CD14-positive monocyte (primary cell): Measurements from ENCODE around the gene ERC1. TPM values are rescaled to one million over a fixed set of nuclear protein-coding genes. Genes with fewer than 3 reads are reported as not detected.
A peak's percentile ranks its signal among the peaks of the same experiment; 100 is the strongest.

Experiments
- DNase-seq, 3 donors: peaks; one replicate each; pipeline ENCODE4 v3.0.0-alpha.2; 2011 to 2022
- H2AFZ ChIP-seq: 2 replicates; pipeline ENCODE4 v1.6.0; 2012; ENCODE audit warnings: mild to moderate bottlenecking, low read depth, low read length, inconsistent platforms; ENCODE audit not compliant: insufficient read depth, poor library complexity, severe bottlenecking
- H3K27ac ChIP-seq, 2 donors: 1 replicate in 1 of 2; 2 replicates in 1 of 2; pipeline ENCODE4 v1.5.1; 2012 to 2013; ENCODE audit warnings: low read length in 2 of 2, control low read depth in 1 of 2, inconsistent platforms in 1 of 2, low read depth in 1 of 2, mild to moderate bottlenecking in 1 of 2
- H3K27me3 ChIP-seq, 2 donors: one replicate each; pipeline versions ENCODE4 v1.6.0 to v1.6.1; 2011 to 2013; ENCODE audit warnings: low read length in 2 of 2; ENCODE audit not compliant: control insufficient read depth in 2 of 2, insufficient read depth in 2 of 2
- H3K36me3 ChIP-seq, 2 donors: replicated peaks in 1 of 2; 1 replicate in 1 of 2; 2 replicates in 1 of 2; pipeline versions ENCODE4 v1.5.1 to v1.6.1; 2012 to 2013; ENCODE audit warnings: low read length in 2 of 2, control low read depth in 1 of 2, inconsistent platforms in 1 of 2, mild to moderate bottlenecking in 1 of 2; ENCODE audit not compliant: insufficient read depth in 2 of 2, control insufficient read depth in 1 of 2
- H3K4me1 ChIP-seq, 2 donors: 1 replicate in 1 of 2; 2 replicates in 1 of 2; pipeline versions ENCODE4 v1.5.1 to v1.6.1; 2012 to 2013; ENCODE audit warnings: low read length in 2 of 2, control low read depth in 1 of 2, inconsistent platforms in 1 of 2, mild to moderate bottlenecking in 1 of 2, moderate library complexity in 1 of 2; ENCODE audit not compliant: insufficient read depth in 2 of 2, control insufficient read depth in 1 of 2
- H3K4me2 ChIP-seq: replicated peaks from 2 replicates; pipeline ENCODE3; 2012; ENCODE audit warnings: low read length, moderate library complexity, mild to moderate bottlenecking; ENCODE audit not compliant: poor library complexity, severe bottlenecking; ENCODE audit errors: extremely low read depth
- H3K4me3 ChIP-seq, 3 experiments: fragments of 200-600 bp in 1 of 3; sonication (generic) in 1 of 3; replicated peaks in 1 of 3; 1 replicate in 2 of 3; 2 replicates in 1 of 3; pipeline ENCODE4 v1.5.1; 2011 to 2013; ENCODE audit warnings: low read length in 3 of 3, mild to moderate bottlenecking in 3 of 3, control low read depth in 2 of 3, low read depth in 2 of 3, inconsistent platforms in 1 of 3, moderate library complexity in 1 of 3
- H3K79me2 ChIP-seq: 2 replicates; pipeline ENCODE4 v1.6.0; 2012; ENCODE audit warnings: mild to moderate bottlenecking, control low read depth, inconsistent platforms, low read length, moderate library complexity; ENCODE audit not compliant: insufficient read depth
- H3K9ac ChIP-seq: 2 replicates; pipeline ENCODE4 v1.6.0; 2017; ENCODE audit warnings: low read length, mild to moderate bottlenecking; ENCODE audit not compliant: insufficient read depth, poor library complexity, severe bottlenecking
- H3K9me3 ChIP-seq, 2 donors: replicated peaks in 1 of 2; 1 replicate in 1 of 2; 2 replicates in 1 of 2; pipeline versions ENCODE4 v1.5.1 to v1.6.1; 2012 to 2013; ENCODE audit warnings: low read length in 2 of 2, control low read depth in 1 of 2; ENCODE audit not compliant: control insufficient read depth in 1 of 2, insufficient read depth in 1 of 2
- H4K20me1 ChIP-seq: 2 replicates; pipeline ENCODE4 v1.6.0; 2012; ENCODE audit warnings: mild to moderate bottlenecking, low read length, control low read depth, moderate library complexity; ENCODE audit not compliant: insufficient read depth
- H3K27ac Mint-ChIP-seq, 7 donors: one replicate each; pipeline ENCODE4 v1.8.0; 2020; ENCODE audit warnings: mild to moderate bottlenecking in 7 of 7, mixed read lengths in 7 of 7, moderate library complexity in 6 of 7, inconsistent platforms in 2 of 7
- H3K27me3 Mint-ChIP-seq, 3 donors: one replicate each; pipeline ENCODE4 v1.8.0; 2021 to 2022; ENCODE audit warnings: low read depth in 3 of 3, mild to moderate bottlenecking in 3 of 3, mixed read lengths in 3 of 3, moderate library complexity in 3 of 3, inconsistent platforms in 1 of 3
- H3K36me3 Mint-ChIP-seq, 2 donors: one replicate each; pipeline ENCODE4 v1.8.0; 2020; ENCODE audit warnings: mixed read lengths in 2 of 2, inconsistent platforms in 1 of 2, mild to moderate bottlenecking in 1 of 2
- H3K4me1 Mint-ChIP-seq: one replicate; pipeline ENCODE4 v1.8.0; 2020; ENCODE audit warnings: mild to moderate bottlenecking, mixed read lengths
- H3K4me3 Mint-ChIP-seq, 2 donors: one replicate each; pipeline ENCODE4 v1.8.0; 2020; ENCODE audit warnings: mild to moderate bottlenecking in 2 of 2, mixed read lengths in 2 of 2, moderate library complexity in 1 of 2
- H3K9me3 Mint-ChIP-seq, 7 donors: one replicate each; pipeline ENCODE4 v1.8.0; 2020 to 2022; ENCODE audit warnings: mixed read lengths in 7 of 7, mild to moderate bottlenecking in 6 of 7, moderate library complexity in 6 of 7, inconsistent platforms in 2 of 7
- CTCF ChIP-seq: fragments of 200-600 bp; IDR thresholded peaks from one replicate; pipeline ENCODE4 v1.8.0; 2022; ENCODE audit warnings: antibody characterized with exemption, mild to moderate bottlenecking
- WGBS: methylation state at CpG from one replicate; pipeline ENCODE4 v1.1.5; 2013; ENCODE audit warnings: missing lambda C conversion rate; ENCODE audit not compliant: insufficient coverage; 5-methylcytosine and 5-hydroxymethylcytosine counted together
- intact Hi-C, 2 donors: fragments of 100-400 bp; cut with micrococcal nuclease; formaldehyde crosslinking; loops; one replicate each; pipeline versions ENCODE4 v1.15.0 to v1.15.1; 2023
- polyA plus RNA-seq, 3 donors: library from polyadenylated mRNA; depleted of rRNA in 1 of 3; unstranded in 2 of 3; stranded (reverse) in 1 of 3; fragments of 300-500 nt in 2 of 3; fragments of >200 nt in 1 of 3; fragmentation: Illumina TruSeq in 2 of 3; gene quantifications; 1 replicate in 2 of 3; 2 replicates in 1 of 3; pipeline ENCODE4 v1.2.3, GENCODE V29; 2012 to 2021

The ERC1 gene
- polyA plus RNA-seq, 3 donors: 4.0 to 14.3 (median 5.1) TPM

- Mint-ChIP-seq H3K36me3 (peaks cover 12 to 32% of the 10 kb centered on the region in 2 donors), H3K4me3 (no peak overlapping the region), H3K27ac (no peak overlapping the region), H3K27me3 (no peaks in the 10 kb centered on the region), H3K9me3 (peaks cover 0 to 2% (median 0%) of the 10 kb centered on the region in 7 donors), H3K4me1 (no peaks in the 10 kb centered on the region)
- DNase-seq: no peak
- Histone ChIP-seq H3K9ac (no peak overlapping the region), H3K36me3 (peaks cover 0 to 12% of the 10 kb centered on the region in 2 donors), H3K27me3 (no peaks in the 10 kb centered on the region), H3K9me3 (no peaks in the 10 kb centered on the region), H3K79me2 (no peaks in the 10 kb centered on the region), H3K4me2 (no peak overlapping the region), H3K4me1 (no peaks in the 10 kb centered on the region), H2AFZ (no peak overlapping the region), H4K20me1 (no peaks in the 10 kb centered on the region), H3K27ac (no peak overlapping the region), H3K4me3 (no peak overlapping the region)
- no CpG with 5 or more reads among the region's 2 CpGs for WGBS
- TF ChIP-seq CTCF: no peak
- intact Hi-C loops: no loop called here
Observed at GRCh38 chr12:1174659-1175058, 183.6 kb downstream of the ERC1 start.

GRCh38 chr12:1176191-1176590 lies 185.2 kb downstream of the ERC1 start:
- Mint-ChIP-seq H3K9me3 (peaks cover 0 to 2% (median 0%) of the 10 kb centered on the region in 7 donors), H3K27ac (peak overlapping the region in 1 of 7 donors; percentile 63), H3K36me3 (peaks cover 19 to 44% of the 10 kb centered on the region in 2 donors), H3K4me1 (no peaks in the 10 kb centered on the region), H3K4me3 (no peak overlapping the region), H3K27me3 (no peaks in the 10 kb centered on the region)
- no peaks in the 10 kb centered on the region for H3K27me3 ChIP-seq
- no peak for TF ChIP-seq CTCF
- no peak overlapping the region for H3K4me3 ChIP-seq
- H3K36me3 ChIP-seq: peaks cover 8 to 25% of the 10 kb centered on the region in 2 donors
- H3K79me2 ChIP-seq: no peaks in the 10 kb centered on the region
- H3K9me3 ChIP-seq: no peaks in the 10 kb centered on the region
- no peak overlapping the region for H3K9ac ChIP-seq
- H3K4me2 ChIP-seq: no peak overlapping the region
- intact Hi-C loops: no loop called here
- DNase-seq: no peak
- no peaks in the 10 kb centered on the region for H3K4me1 ChIP-seq
- no peak overlapping the region for H3K27ac ChIP-seq
- no peak overlapping the region for H2AFZ ChIP-seq
- H4K20me1 ChIP-seq: no peaks in the 10 kb centered on the region
